ENCODE measurements around the gene PXMP2. TPM values are rescaled to one million over a fixed set of nuclear protein-coding genes. Genes with fewer than 3 reads are reported as not detected.
A peak's percentile ranks its signal among the peaks of the same experiment; 100 is the strongest.
"Not testable (repeated sequence)": the region's sequence is repeated elsewhere in the genome, so short reads cannot be mapped to it uniquely, and the experiment has no call there.

Gene PXMP2
- total RNA-seq, 1 donor from 2014 or later: 19.1 TPM

GRCh38 chr12:132689227-132689626 is 1.8 kb downstream of the PXMP2 start:
- Mint-ChIP-seq H3K9me3 (no peaks in the 10 kb centered on the region), H3K36me3 (ENCODE audit: low read depth) (peaks cover 27% of the 10 kb centered on the region), H3K27me3 (ENCODE audit: low read depth) (no peaks in the 10 kb centered on the region), H3K27ac (no peak overlapping the region), H3K4me3 (ENCODE audit: low read depth) (peak overlapping the region; percentile 63), H3K4me1 (ENCODE audit: low read depth) (peaks cover 17% of the 10 kb centered on the region)
- intact Hi-C loops (cut with micrococcal nuclease): no loop called here
- no peak for DNase-seq (ENCODE audit: low spot score)

- Mint-ChIP-seq H3K9me3 (no peaks in the 10 kb centered on the region), H3K36me3 (ENCODE audit: low read depth) (peaks cover 25% of the 10 kb centered on the region), H3K27ac (no peak overlapping the region), H3K4me3 (ENCODE audit: low read depth) (peak overlapping the region; percentile 31), H3K27me3 (ENCODE audit: low read depth) (no peaks in the 10 kb centered on the region), H3K4me1 (ENCODE audit: low read depth) (peaks cover 15% of the 10 kb centered on the region)
- intact Hi-C loops (cut with micrococcal nuclease): no loop called here
- no peak for DNase-seq (ENCODE audit: low spot score)
Observed at GRCh38 chr12:132690112-132690511, 2.7 kb downstream of the PXMP2 start.

- intact Hi-C loops (cut with micrococcal nuclease); DNase-seq (ENCODE audit: low spot score); H3K9me3 Mint-ChIP-seq; H3K27me3 Mint-ChIP-seq (ENCODE audit: low read depth); H3K4me3 Mint-ChIP-seq (ENCODE audit: low read depth); H3K27ac Mint-ChIP-seq; H3K4me1 Mint-ChIP-seq (ENCODE audit: low read depth): not testable (repeated sequence)
- peaks cover 22% of the 10 kb centered on the region for H3K36me3 Mint-ChIP-seq (ENCODE audit: low read depth)
Observed at GRCh38 chr12:132692030-132692429, 4.6 kb downstream of the PXMP2 start.

- H3K9me3 Mint-ChIP-seq; H3K4me1 Mint-ChIP-seq (ENCODE audit: low read depth); H3K27ac Mint-ChIP-seq; H3K4me3 Mint-ChIP-seq (ENCODE audit: low read depth); DNase-seq (ENCODE audit: low spot score); intact Hi-C loops (cut with micrococcal nuclease); H3K27me3 Mint-ChIP-seq (ENCODE audit: low read depth): not testable (repeated sequence)
- peaks cover 36% of the 10 kb centered on the region for H3K36me3 Mint-ChIP-seq (ENCODE audit: low read depth)
Observed at GRCh38 chr12:132694888-132695287, 7.5 kb downstream of the PXMP2 start.

GRCh38 chr12:132695431-132695830 is 8.0 kb downstream of the PXMP2 start:
- Mint-ChIP-seq H3K4me1 (ENCODE audit: low read depth) (peaks cover 3% of the 10 kb centered on the region), H3K27me3 (ENCODE audit: low read depth) (no peaks in the 10 kb centered on the region), H3K36me3 (ENCODE audit: low read depth) (peaks cover 37% of the 10 kb centered on the region), H3K27ac (no peak overlapping the region), H3K4me3 (ENCODE audit: low read depth) (no peak overlapping the region), H3K9me3 (no peaks in the 10 kb centered on the region)
- DNase-seq (ENCODE audit: low spot score): no peak
- intact Hi-C loops (cut with micrococcal nuclease): no loop called here

GRCh38 chr12:132698341-132698740 is 11.0 kb downstream of the PXMP2 start:
- H3K27ac Mint-ChIP-seq: no peak overlapping the region
- no peak for DNase-seq (ENCODE audit: low spot score)
- intact Hi-C loops (cut with micrococcal nuclease): no loop called here
- peaks cover 34% of the 10 kb centered on the region for H3K36me3 Mint-ChIP-seq (ENCODE audit: low read depth)
- no peak overlapping the region for H3K4me3 Mint-ChIP-seq (ENCODE audit: low read depth)
- no peaks in the 10 kb centered on the region for H3K27me3 Mint-ChIP-seq (ENCODE audit: low read depth)
- H3K4me1 Mint-ChIP-seq (ENCODE audit: low read depth): peaks cover 3% of the 10 kb centered on the region
- H3K9me3 Mint-ChIP-seq: no peaks in the 10 kb centered on the region

GRCh38 chr12:132700212-132700822 is 12.9 kb downstream of the PXMP2 start:
- Mint-ChIP-seq H3K4me1 (ENCODE audit: low read depth) (peaks cover 3% of the 10 kb centered on the region), H3K27me3 (ENCODE audit: low read depth) (no peaks in the 10 kb centered on the region), H3K4me3 (ENCODE audit: low read depth) (no peak overlapping the region), H3K27ac (no peak overlapping the region), H3K36me3 (ENCODE audit: low read depth) (peaks cover 48% of the 10 kb centered on the region), H3K9me3 (no peaks in the 10 kb centered on the region)
- DNase-seq (ENCODE audit: low spot score): no peak
- intact Hi-C loops (cut with micrococcal nuclease): no loop called here

- H3K27me3 Mint-ChIP-seq (ENCODE audit: low read depth): no peaks in the 10 kb centered on the region
- intact Hi-C loops (cut with micrococcal nuclease): no loop called here
- DNase-seq (ENCODE audit: low spot score): no peak
- H3K4me1 Mint-ChIP-seq (ENCODE audit: low read depth): peaks cover 3% of the 10 kb centered on the region
- H3K4me3 Mint-ChIP-seq (ENCODE audit: low read depth): no peak overlapping the region
- peaks cover 47% of the 10 kb centered on the region for H3K36me3 Mint-ChIP-seq (ENCODE audit: low read depth)
- no peaks in the 10 kb centered on the region for H3K9me3 Mint-ChIP-seq
- H3K27ac Mint-ChIP-seq: no peak overlapping the region
Observed at GRCh38 chr12:132702640-132703039, 15.3 kb downstream of the PXMP2 start.

- DNase-seq (ENCODE audit: low spot score): no peak
- H3K4me3 Mint-ChIP-seq (ENCODE audit: low read depth): no peak overlapping the region
- intact Hi-C loops (cut with micrococcal nuclease): no loop called here
- H3K27ac Mint-ChIP-seq: no peak overlapping the region
- H3K4me1 Mint-ChIP-seq (ENCODE audit: low read depth): peaks cover 3% of the 10 kb centered on the region
- H3K9me3 Mint-ChIP-seq: no peaks in the 10 kb centered on the region
- no peaks in the 10 kb centered on the region for H3K27me3 Mint-ChIP-seq (ENCODE audit: low read depth)
- peaks cover 44% of the 10 kb centered on the region for H3K36me3 Mint-ChIP-seq (ENCODE audit: low read depth)
Observed at GRCh38 chr12:132703641-132704040, 16.3 kb downstream of the PXMP2 start.

- no peaks in the 10 kb centered on the region for H3K27me3 Mint-ChIP-seq (ENCODE audit: low read depth)
- intact Hi-C loops (cut with micrococcal nuclease): no loop called here
- H3K4me3 Mint-ChIP-seq (ENCODE audit: low read depth): peak overlapping the region; percentile 17
- DNase-seq (ENCODE audit: low spot score): no peak
- H3K27ac Mint-ChIP-seq: no peak overlapping the region
- H3K9me3 Mint-ChIP-seq: no peaks in the 10 kb centered on the region
- H3K36me3 Mint-ChIP-seq (ENCODE audit: low read depth): peaks cover 33% of the 10 kb centered on the region
- H3K4me1 Mint-ChIP-seq (ENCODE audit: low read depth): peaks cover 7% of the 10 kb centered on the region
Observed at GRCh38 chr12:132707241-132707640, 19.9 kb downstream of the PXMP2 start.

- H3K36me3 Mint-ChIP-seq (ENCODE audit: low read depth): peaks cover 34% of the 10 kb centered on the region
- intact Hi-C loops (cut with micrococcal nuclease): no loop called here
- H3K4me1 Mint-ChIP-seq (ENCODE audit: low read depth): peaks cover 9% of the 10 kb centered on the region
- DNase-seq (ENCODE audit: low spot score): no peak
- no peaks in the 10 kb centered on the region for H3K9me3 Mint-ChIP-seq
- H3K4me3 Mint-ChIP-seq (ENCODE audit: low read depth): no peak overlapping the region
- H3K27ac Mint-ChIP-seq: peak overlapping the region; percentile 53
- no peaks in the 10 kb centered on the region for H3K27me3 Mint-ChIP-seq (ENCODE audit: low read depth)
Observed at GRCh38 chr12:132708150-132708549, 20.8 kb downstream of the PXMP2 start.

GRCh38 chr12:132710043-132710404 is 22.6 kb downstream of the PXMP2 start:
- no peaks in the 10 kb centered on the region for H3K27me3 Mint-ChIP-seq (ENCODE audit: low read depth)
- no peaks in the 10 kb centered on the region for H3K9me3 Mint-ChIP-seq
- H3K36me3 Mint-ChIP-seq (ENCODE audit: low read depth): peaks cover 29% of the 10 kb centered on the region
- H3K4me3 Mint-ChIP-seq (ENCODE audit: low read depth): peak overlapping the region; percentile 90
- intact Hi-C loops (cut with micrococcal nuclease): loop anchor here (1.0 to 10.0 kb wide), 2 partner anchors 23 to 55 kb away; partner anchors contain the start of genes ANKLE2, POLE and PXMP2
- DNase-seq (ENCODE audit: low spot score): no peak
- H3K4me1 Mint-ChIP-seq (ENCODE audit: low read depth): peaks cover 12% of the 10 kb centered on the region
- H3K27ac Mint-ChIP-seq: peak overlapping the region; percentile 80

- no peaks in the 10 kb centered on the region for H3K9me3 Mint-ChIP-seq
- H3K27ac Mint-ChIP-seq: peak within 1 kb of the TSS; percentile 80
- peaks cover 12% of the 10 kb centered on the region for H3K4me1 Mint-ChIP-seq (ENCODE audit: low read depth)
- no peaks in the 10 kb centered on the region for H3K27me3 Mint-ChIP-seq (ENCODE audit: low read depth)
- peak; percentile 88 for DNase-seq (ENCODE audit: low spot score)
- intact Hi-C loops (cut with micrococcal nuclease): loop anchor here (1.0 to 10.0 kb wide), 2 partner anchors 23 to 54 kb away; partner anchors contain the start of genes ANKLE2, POLE and PXMP2
- peak within 1 kb of the TSS; percentile 90 for H3K4me3 Mint-ChIP-seq (ENCODE audit: low read depth)
- peaks cover 26% of the 10 kb centered on the region for H3K36me3 Mint-ChIP-seq (ENCODE audit: low read depth)
Observed at GRCh38 chr12:132710405-132711079, 23.2 kb downstream of the PXMP2 start, which contains the start of gene PGAM5. TSS of gene PGAM5 (plus strand) at chr12:132710842. CDS start at chr12:132710877, 35 bp downstream.
